TTC549 (cell line): ENCODE measurements around the gene RPS29.
"Not testable (repeated sequence)": the region's sequence is repeated elsewhere in the genome, so short reads cannot be mapped to it uniquely, and the experiment has no call there.

Source experiments
- FAIRE-seq: peaks from 2 replicates; lab custom pipeline; 2012; peaks lifted over from hg19 to GRCh38; lab: Jason Lieb, UNC

Gene RPS29

DNA sequence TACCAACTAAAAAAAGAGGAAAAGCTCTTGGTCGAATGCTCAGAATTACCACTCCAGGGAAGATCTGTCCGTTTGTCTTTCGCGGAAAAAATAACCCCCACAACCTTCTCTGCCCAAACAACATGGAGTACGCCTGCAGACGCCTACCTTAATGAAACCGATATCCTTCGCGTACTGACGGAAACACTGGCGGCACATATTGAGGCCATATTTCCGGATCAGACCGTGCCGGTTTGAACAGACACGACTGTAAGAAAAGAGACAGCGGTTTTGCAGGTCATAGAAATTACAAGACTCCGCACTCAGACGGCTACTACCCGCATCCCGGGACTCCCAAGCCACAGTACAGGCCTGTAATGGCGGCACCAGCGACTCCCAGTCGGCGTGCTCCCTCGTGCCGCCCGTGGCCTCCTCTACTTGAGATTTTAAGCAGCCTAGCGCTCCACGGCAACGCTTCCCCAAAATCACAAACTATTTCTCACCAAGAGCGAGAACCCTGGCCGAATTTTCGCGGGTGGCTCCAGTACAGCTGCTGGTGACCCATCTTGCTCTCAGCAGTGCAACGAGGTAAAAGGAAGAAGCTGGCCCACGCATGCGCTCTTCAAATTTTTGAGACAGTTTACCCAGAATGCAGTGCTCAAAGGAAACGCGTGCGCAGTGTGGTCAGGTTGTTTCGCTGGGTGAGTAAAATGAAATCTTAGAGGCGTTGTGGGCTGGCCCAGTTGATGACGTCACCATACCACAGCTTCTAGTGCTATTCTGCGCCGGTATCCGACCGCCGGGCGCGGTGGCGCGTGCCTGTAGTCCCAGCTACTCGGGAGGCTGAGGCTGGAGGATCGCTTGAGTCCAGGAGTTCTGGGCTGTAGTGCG lies at the start of gene RPS29:
TSS of gene RPS29 (minus strand) at position 578 of the 870 bp plus-strand sequence. CDS start at position 544, 34 bp downstream.
- FAIRE-seq = peak; percentile 86

- FAIRE-seq = no peak
Observed at GRCh38 chr14:49634547-49635334, 48.6 kb upstream of the RPS29 start, which contains the start of gene DNAAF2. Gene DNAAF2 (minus strand): TSS chr14:49635244. CDS start chr14:49635149, 95 bp downstream.

- FAIRE-seq = no peak
Observed at GRCh38 chr14:49633640-49634546, 47.7 kb upstream of the RPS29 start.

DNA sequence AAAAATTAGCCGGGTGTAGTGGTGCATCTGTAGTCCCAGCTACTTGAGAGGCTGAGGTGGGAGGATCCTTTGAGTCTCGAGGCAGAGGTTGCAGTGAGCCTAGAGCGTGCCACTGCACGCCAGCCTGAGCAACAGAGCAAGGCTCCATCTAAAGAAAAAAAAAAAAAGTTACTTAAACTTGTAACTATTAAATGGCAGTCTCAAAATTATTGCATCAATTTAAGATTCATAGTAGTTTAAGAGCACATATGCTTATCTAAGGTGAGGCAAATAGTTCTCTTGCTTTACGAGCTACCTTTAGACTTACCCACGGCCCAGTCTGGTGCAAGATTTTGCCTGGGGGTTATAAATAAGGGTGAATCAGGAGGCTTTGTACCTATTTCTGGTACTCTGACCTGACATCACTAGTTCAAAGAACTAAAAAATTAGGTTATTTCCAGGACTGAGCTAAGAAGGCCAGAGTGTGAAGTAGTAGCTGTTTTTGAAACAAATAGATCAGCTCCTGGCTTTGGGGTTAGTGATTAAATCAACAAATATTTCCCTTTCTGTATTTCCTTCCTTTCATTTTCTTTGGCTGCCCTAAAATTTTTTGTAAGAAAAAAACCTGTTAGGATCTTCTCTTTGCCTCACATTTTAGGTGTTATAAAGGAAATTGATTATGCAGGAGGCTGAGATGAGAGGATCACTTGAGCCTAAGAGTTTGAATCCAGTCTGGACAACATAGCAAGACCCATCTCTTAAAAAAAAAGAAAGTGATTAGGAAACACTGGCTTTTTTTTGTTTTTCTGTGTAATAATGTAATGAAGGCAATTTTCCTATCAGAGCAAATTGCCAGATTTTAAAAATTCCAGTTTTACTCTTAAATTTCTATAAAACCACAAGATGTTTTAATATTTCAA lies 38.0 kb upstream of the RPS29 start:
- no peak for FAIRE-seq

DNA sequence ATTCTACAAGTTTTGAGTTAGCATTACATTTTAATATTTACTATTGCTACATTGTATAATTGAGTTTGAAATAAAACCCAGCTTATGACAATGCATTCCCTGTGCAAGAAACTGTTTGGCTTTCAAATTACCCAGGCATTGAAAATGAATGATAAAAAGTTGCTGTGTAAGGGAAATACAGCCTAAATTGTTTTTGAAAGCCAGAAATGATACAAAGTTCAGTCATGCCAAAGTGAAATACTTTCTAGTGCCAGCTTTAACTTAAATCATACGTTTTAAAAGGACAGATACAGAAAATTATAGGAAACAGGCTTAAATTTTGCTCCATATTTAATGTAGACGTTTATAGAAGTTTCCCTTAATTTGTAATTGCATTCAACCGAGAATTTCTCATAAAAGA lies 37.2 kb upstream of the RPS29 start:
- no peak for FAIRE-seq

DNA sequence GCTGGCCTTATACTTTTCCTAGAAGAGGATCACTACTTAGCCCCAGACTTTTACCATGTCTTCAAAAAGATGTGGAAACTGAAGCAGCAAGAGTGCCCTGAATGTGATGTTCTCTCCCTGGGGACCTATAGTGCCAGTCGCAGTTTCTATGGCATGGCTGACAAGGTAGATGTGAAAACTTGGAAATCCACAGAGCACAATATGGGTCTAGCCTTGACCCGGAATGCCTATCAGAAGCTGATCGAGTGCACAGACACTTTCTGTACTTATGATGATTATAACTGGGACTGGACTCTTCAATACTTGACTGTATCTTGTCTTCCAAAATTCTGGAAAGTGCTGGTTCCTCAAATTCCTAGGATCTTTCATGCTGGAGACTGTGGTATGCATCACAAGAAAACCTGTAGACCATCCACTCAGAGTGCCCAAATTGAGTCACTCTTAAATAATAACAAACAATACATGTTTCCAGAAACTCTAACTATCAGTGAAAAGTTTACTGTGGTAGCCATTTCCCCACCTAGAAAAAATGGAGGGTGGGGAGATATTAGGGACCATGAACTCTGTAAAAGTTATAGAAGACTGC lies 35.9 kb upstream of the RPS29 start:
- FAIRE-seq = no peak

DNA sequence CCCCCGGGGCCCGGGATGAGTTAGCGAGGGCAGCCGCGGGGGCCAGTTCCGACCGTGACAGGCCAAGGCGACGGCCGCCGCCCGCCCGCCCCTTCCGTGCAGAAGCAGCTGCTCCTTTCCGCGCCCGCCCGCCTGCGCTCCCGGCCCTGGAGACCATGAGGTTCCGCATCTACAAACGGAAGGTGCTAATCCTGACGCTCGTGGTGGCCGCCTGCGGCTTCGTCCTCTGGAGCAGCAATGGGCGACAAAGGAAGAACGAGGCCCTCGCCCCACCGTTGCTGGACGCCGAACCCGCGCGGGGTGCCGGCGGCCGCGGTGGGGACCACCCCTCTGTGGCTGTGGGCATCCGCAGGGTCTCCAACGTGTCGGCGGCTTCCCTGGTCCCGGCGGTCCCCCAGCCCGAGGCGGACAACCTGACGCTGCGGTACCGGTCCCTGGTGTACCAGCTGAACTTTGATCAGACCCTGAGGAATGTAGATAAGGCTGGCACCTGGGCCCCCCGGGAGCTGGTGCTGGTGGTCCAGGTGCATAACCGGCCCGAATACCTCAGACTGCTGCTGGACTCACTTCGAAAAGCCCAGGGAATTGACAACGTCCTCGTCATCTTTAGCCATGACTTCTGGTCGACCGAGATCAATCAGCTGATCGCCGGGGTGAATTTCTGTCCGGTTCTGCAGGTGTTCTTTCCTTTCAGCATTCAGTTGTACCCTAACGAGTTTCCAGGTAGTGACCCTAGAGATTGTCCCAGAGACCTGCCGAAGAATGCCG lies 35.1 kb upstream of the RPS29 start:
- no peak for FAIRE-seq

GRCh38 chr14:49620182-49621113 lies 34.3 kb upstream of the RPS29 start, which contains the start of the genes MGAT2 and RPL36AL:
Gene MGAT2 (plus strand): TSS chr14:49620799. CDS start chr14:49621269, 470 bp downstream.
Gene RPL36AL (minus strand): TSS chr14:49620626. CDS start chr14:49619104, 1,522 bp downstream.
- FAIRE-seq = no peak

DNA sequence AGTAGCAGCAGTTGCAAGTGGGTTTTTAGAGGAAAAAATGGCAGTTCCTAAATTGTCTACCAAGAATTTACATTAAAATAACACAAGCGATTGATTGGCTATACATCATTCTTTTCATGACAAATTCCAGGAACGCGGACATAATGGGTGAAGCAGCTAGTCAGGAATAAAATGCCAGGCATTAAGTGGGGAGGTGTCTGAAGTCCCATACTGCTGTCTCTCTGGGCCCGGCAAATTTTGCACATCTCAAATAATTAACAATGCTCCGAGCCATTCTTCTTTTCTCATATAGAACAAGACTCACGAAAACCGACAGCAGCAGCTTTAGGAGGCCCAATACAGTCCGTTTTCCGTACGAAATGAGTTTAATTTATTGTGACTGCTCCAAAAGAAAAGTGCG lies 33.5 kb upstream of the RPS29 start:
- FAIRE-seq = no peak

DNA sequence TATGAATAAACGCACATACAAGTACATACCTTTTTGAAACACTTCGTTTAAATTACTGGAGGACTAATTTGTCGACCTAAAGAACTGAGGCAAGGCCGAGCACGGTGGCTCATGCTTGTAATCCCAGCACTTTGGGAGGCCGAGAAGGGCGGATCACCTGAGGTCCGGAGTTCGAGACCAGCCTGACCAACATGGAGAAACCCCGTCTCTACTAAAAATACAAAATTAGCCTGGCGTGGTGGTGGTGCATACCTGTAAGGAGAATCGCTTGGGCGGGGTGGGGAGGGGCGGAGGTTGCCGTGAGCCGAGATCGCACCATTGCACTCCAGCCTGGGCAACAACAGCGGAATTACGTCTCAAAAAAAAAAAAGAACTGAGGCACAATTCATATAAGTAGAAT lies 33.1 kb upstream of the RPS29 start:
- FAIRE-seq = not testable (repeated sequence)

- FAIRE-seq = no peak
Observed at GRCh38 chr14:49617852-49618519, 31.8 kb upstream of the RPS29 start.

GRCh38 chr14:49615776-49616175 lies 29.6 kb upstream of the RPS29 start:
- no peak for FAIRE-seq

DNA sequence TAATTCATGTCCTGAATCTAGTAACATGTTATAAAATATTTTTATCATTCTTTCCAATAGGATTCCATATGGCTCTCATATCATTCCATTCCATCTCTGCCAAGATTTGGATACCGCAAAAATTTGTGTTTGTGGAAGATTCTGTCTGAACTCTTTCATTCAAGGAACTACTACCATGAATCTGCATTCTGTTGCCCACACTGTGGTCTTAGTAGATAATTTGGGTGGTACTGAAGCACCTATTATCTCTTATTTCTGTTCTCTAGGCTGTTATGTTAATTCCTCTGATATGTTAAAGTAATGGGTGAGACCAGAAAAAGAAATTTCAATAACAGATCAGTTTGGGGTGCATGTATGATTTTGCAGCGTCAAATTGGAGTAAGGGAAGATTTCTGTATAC lies 28.0 kb upstream of the RPS29 start:
- FAIRE-seq = no peak

DNA sequence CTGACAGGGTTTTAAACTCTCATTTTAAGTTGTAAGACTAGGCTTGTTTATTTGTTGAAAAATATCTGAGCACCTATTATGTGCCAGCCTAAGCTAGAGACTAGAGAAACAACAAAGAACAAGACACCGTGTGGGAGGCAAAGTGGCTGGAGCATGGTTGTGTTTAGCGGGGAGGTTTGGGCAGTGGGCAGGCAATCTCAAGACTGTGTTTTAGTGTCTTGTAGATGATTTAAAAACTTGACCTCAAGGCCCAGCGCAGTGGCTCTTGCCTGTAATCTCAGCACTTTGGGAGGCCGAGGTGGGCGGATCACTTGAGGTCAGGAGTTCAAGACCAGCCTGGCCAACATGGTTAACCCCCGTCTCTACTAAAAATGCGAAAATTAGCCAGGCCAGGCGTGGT lies 26.5 kb upstream of the RPS29 start:
- FAIRE-seq = no peak

GRCh38 chr14:49612251-49612650 lies 26.1 kb upstream of the RPS29 start:
- FAIRE-seq = no peak

- FAIRE-seq = no peak
Observed at GRCh38 chr14:49607583-49607982, 21.4 kb upstream of the RPS29 start.

- FAIRE-seq = no peak
Observed at GRCh38 chr14:49598485-49599300, 12.5 kb upstream of the RPS29 start, which contains the start of gene LRR1. Gene LRR1 (plus strand): TSS chr14:49598940. CDS start chr14:49599021, 81 bp downstream.
